GM12878 (cell line): Measurements from ENCODE around the gene NHLRC4. TPM values are rescaled to one million over a fixed set of nuclear protein-coding genes. Genes with fewer than 3 reads are reported as not detected.

Experiments used
- ATAC-seq: fragments of 200-7000 bp; cut with Tn5 transposase; 3 replicates; pipeline ENCODE4 v1.9.1; 2020; ENCODE audit warnings: mild to moderate bottlenecking, moderate library complexity
- BruUV-seq: library from RNA; stranded (reverse); fragments of 400-500 nt; replicated peaks from 2 replicates; lab custom pipeline; 2021; lab: Mats Ljungman, UMichigan
- CTCF ChIA-PET: fragments of 300-600 bp; sonication (Branson Sonifier 250); formaldehyde crosslinking; extraction: SDS; loops from one replicate; lab custom pipeline; 2021; ENCODE audit warnings: inconsistent platforms; lab: Yijun Ruan, JAX
- POLR2A ChIA-PET: fragments of 350-600 bp; formaldehyde crosslinking; extraction: SDS; loops from one replicate; lab custom pipeline; 2021; ENCODE audit warnings: inconsistent platforms; lab: Charles Lee
- RAD21 ChIA-PET: fragments of 300-600 bp; sonication (Branson Sonifier 250); formaldehyde crosslinking; loops from one replicate; lab custom pipeline; 2023; ENCODE audit warnings: antibody characterized with exemption; ENCODE audit not compliant: unreplicated experiment; lab: Charles Lee
- SMC1A ChIA-PET: fragments of 300-600 bp; sonication (Branson Sonifier 250); formaldehyde crosslinking; loops from one replicate; lab custom pipeline; 2023; ENCODE audit not compliant: unreplicated experiment, uncharacterized antibody; lab: Charles Lee
- DNase-seq: peaks from one replicate; pipeline ENCODE4 v3.0.0-alpha.2; 2011; ENCODE audit warnings: low read depth, low spot score
- FAIRE-seq: peaks from 3 replicates; lab custom pipeline; 2011; peaks lifted over from hg19 to GRCh38; lab: Jason Lieb, UNC
- H2AFZ ChIP-seq: 2 replicates; pipeline ENCODE4 v1.6.0; 2011; ENCODE audit warnings: low read depth, low read length, control low read depth; ENCODE audit not compliant: control insufficient read depth
- H3K27ac ChIP-seq: 2 replicates; pipeline ENCODE4 v1.5.1; 2011; ENCODE audit warnings: control low read depth; ENCODE audit not compliant: control insufficient read depth, insufficient read depth
- H3K27me3 ChIP-seq, 2 experiments: replicated peaks in 1 of 2; 2 replicates each; pipeline versions ENCODE4 v1.6.0 to v1.6.1; 2011; ENCODE audit warnings: low read length in 1 of 2; ENCODE audit not compliant: control insufficient read depth in 2 of 2, insufficient read depth in 2 of 2
- H3K36me3 ChIP-seq, 2 experiments: 2 replicates each; pipeline ENCODE4 v1.5.1; 2011; ENCODE audit warnings: low read length in 1 of 2; ENCODE audit not compliant: control insufficient read depth in 2 of 2, insufficient read depth in 2 of 2
- H3K4me1 ChIP-seq: 2 replicates; pipeline ENCODE4 v1.6.1; 2011; ENCODE audit warnings: mild to moderate bottlenecking, low read length, moderate library complexity, mixed read lengths; ENCODE audit not compliant: control insufficient read depth, insufficient read depth
- H3K4me2 ChIP-seq: 2 replicates; pipeline ENCODE4 v1.6.0; 2011; ENCODE audit warnings: control low read depth; ENCODE audit not compliant: control insufficient read depth, insufficient read depth
- H3K4me3 ChIP-seq: fragments of 200-600 bp; sonication (generic); 2 replicates; pipeline ENCODE4 v1.5.1; 2016
- H3K79me2 ChIP-seq: 2 replicates; pipeline ENCODE4 v1.6.0; 2011; ENCODE audit warnings: low read length; ENCODE audit not compliant: control insufficient read depth, insufficient read depth
- H3K9ac ChIP-seq: 2 replicates; pipeline ENCODE4 v1.8.0; 2011; ENCODE audit warnings: low read length, control low read depth, mixed read lengths; ENCODE audit not compliant: control insufficient read depth, insufficient read depth
- H3K9me3 ChIP-seq: replicated peaks from 3 replicates; pipeline ENCODE4 v1.5.1; 2011; ENCODE audit warnings: mild to moderate bottlenecking, low read length; ENCODE audit not compliant: control insufficient read depth, insufficient read depth
- H4K20me1 ChIP-seq: 2 replicates; pipeline ENCODE4 v1.6.0; 2011; ENCODE audit not compliant: control insufficient read depth, insufficient read depth
- HDAC2 ChIP-seq: fragments of 200-600 bp; sonication (generic); IDR thresholded peaks from 2 replicates; pipeline ENCODE4 v1.6.1; 2017
- MYC ChIP-seq: IDR thresholded peaks from 2 replicates; pipeline ENCODE4 v1.6.1; 2011; ENCODE audit warnings: mild to moderate bottlenecking, low read length, moderate library complexity, inconsistent platforms; ENCODE audit not compliant: insufficient read depth, insufficient replicate concordance, insufficient read length, severe bottlenecking
- NR2C2 ChIP-seq: IDR thresholded peaks from 2 replicates; pipeline ENCODE4 v1.6.1; 2011; ENCODE audit warnings: borderline replicate concordance, low read depth; ENCODE audit not compliant: control insufficient read depth, insufficient read length
- PAX8 ChIP-seq: fragments of 450-650 bp; IDR thresholded peaks from 2 replicates; pipeline ENCODE4 v1.6.1; 2017; ENCODE audit warnings: mild to moderate bottlenecking, moderate library complexity
- SKIL ChIP-seq: fragments of 450-650 bp; IDR thresholded peaks from 2 replicates; pipeline ENCODE4 v1.6.1; 2017; ENCODE audit warnings: mild to moderate bottlenecking, low read depth, inconsistent platforms; ENCODE audit not compliant: poor library complexity, severe bottlenecking
- SMC3 ChIP-seq: IDR thresholded peaks from 2 replicates; pipeline ENCODE4 v1.6.1; 2011; ENCODE audit warnings: low read length, improper control_type of control experiment, borderline replicate concordance
- ZNF687 ChIP-seq: fragments of 450-650 bp; IDR thresholded peaks from 2 replicates; pipeline ENCODE4 v1.6.1; 2017; ENCODE audit warnings: mild to moderate bottlenecking, moderate library complexity
- WGBS: methylation state at CpG from one replicate; pipeline ENCODE4 v1.1.6; 2016; ENCODE audit warnings: low lambda C conversion rate; ENCODE audit not compliant: insufficient replicate concordance, insufficient coverage; ENCODE audit errors: missing lambda C conversion rate; 5-methylcytosine and 5-hydroxymethylcytosine counted together
- in situ Hi-C: fragments of 300-500 bp; cut with MboI; formaldehyde crosslinking; loops from 9 replicates; pipeline ENCODE4 v1.14.3; 2018; ENCODE audit warnings: mixed read lengths
- intact Hi-C: fragments of 100-400 bp; cut with micrococcal nuclease; formaldehyde crosslinking; loops from one replicate; pipeline ENCODE4 v1.14.2; 2022; ENCODE audit not compliant: unreplicated experiment
- polyA plus RNA-seq, 11 experiments: library from polyadenylated mRNA; depleted of rRNA in 4 of 11; unstranded in 6 of 11; stranded (reverse) in 5 of 11; fragments of >200 nt; fragmentation: Nextera tagmentation in 4 of 11; fragmentation: Illumina TruSeq in 1 of 11; extraction: Ambion mirVana in 4 of 11; extraction: Trizol in 1 of 11; gene quantifications; 1 replicate in 1 of 11; 2 replicates in 10 of 11; pipeline versions ENCODE4 v1.2.1 to v1.2.3, GENCODE V29; 2011 to 2016; ENCODE audit warnings: inconsistent platforms in 2 of 11, missing spikeins in 2 of 11, low read depth in 1 of 11
- total RNA-seq, 4 experiments: library from RNA; depleted of rRNA in 3 of 4; stranded (reverse); fragments of >200 nt in 3 of 4; fragmentation: Illumina TruSeq in 1 of 4; extraction: Trizol in 1 of 4; gene quantifications; 2 replicates each; pipeline versions ENCODE4 v1.2.1 to v1.2.3, GENCODE V29; 2013 to 2021

NHLRC4 gene
- total and polyA plus RNA-seq, 10 of the 15 experiments (the other 5 are each of a cell fraction or from before 2014, with no cell fraction given), result 0.07 to 1.1 (median 0.57) TPM; not detected in 3

GRCh38 chr16:593807-594206 is 27.0 kb downstream of the NHLRC4 start:
- ChIA-PET POLR2A (no interaction called here), SMC1A (no interaction called here), RAD21 (no interaction called here), CTCF (no interaction called here)
- no peak for FAIRE-seq
- Histone ChIP-seq H3K4me2 (no peak overlapping the region), H3K4me1 (peaks cover 8% of the 10 kb centered on the region), H2AFZ (no peak overlapping the region), H3K27me3 (no peaks in the 10 kb centered on the region), H4K20me1 (no peaks in the 10 kb centered on the region), H3K79me2 (peaks cover 11% of the 10 kb centered on the region), H3K4me3 (no peak overlapping the region), H3K36me3 (no peaks in the 10 kb centered on the region), H3K9ac (no peak overlapping the region), H3K9me3 (no peaks in the 10 kb centered on the region), H3K27ac (no peak overlapping the region)
- in situ Hi-C loops, result no loop called here
- TF ChIP-seq HDAC2 (no peak), NR2C2 (no peak), MYC (no peak), PAX8 (no peak)
- intact Hi-C loops, result no loop called here
- no peak for DNase-seq
- ATAC-seq, result no peak
- BruUV-seq, result no TSS peak
- WGBS, result 72% methylated on average over 16 of the region's 16 CpGs

- DNase-seq, result no peak
- ChIA-PET POLR2A (no interaction called here), SMC1A (no interaction called here), CTCF (no interaction called here), RAD21 (no interaction called here)
- 86% methylated on average over 18 of the region's 18 CpGs for WGBS
- FAIRE-seq, result no peak
- peaks cover 0 to 4% of the 10 kb centered on the region in 2 experiments; a peak in 2 of 4 replicates for H3K36me3 ChIP-seq
- in situ Hi-C loops, result no loop called here
- H3K27me3 ChIP-seq, result no peaks in the 10 kb centered on the region
- peaks cover 8% of the 10 kb centered on the region for H3K4me1 ChIP-seq
- H3K79me2 ChIP-seq, result peaks cover 11% of the 10 kb centered on the region
- no TSS peak for BruUV-seq
- H3K9ac ChIP-seq, result no peak overlapping the region
- no peak overlapping the region for H3K4me2 ChIP-seq
- intact Hi-C loops, result no loop called here
- no peak overlapping the region for H3K4me3 ChIP-seq
- ATAC-seq, result no peak
- no peak overlapping the region for H2AFZ ChIP-seq
- no peak overlapping the region for H3K27ac ChIP-seq
- TF ChIP-seq ZNF687 (no peak), SKIL (no peak), SMC3 (no peak)
- H4K20me1 ChIP-seq, result no peaks in the 10 kb centered on the region
- no peaks in the 10 kb centered on the region; the same call in 2 of the 3 replicates for H3K9me3 ChIP-seq
Measured at GRCh38 chr16:595094-595528, 28.3 kb downstream of the NHLRC4 start.
